ENCODE results near the gene POU3F1.

- TF ChIP-seq MAX (IDR thresholded peaks at IDR 0.05) (no peak), REST (IDR thresholded peaks at IDR 0.05) (no peak), CTCF (IDR thresholded peaks at IDR 0.05) (no peak), POLR2AphosphoS2 (conservative IDR thresholded peaks at IDR 0.05; ENCODE audit: low read length) (no peak), JUN (IDR thresholded peaks at IDR 0.05) (no peak), CHD2 (IDR thresholded peaks at IDR 0.05; ENCODE audit: low read length, partially characterized antibody) (no peak), POLR2A (IDR thresholded peaks at IDR 0.05; ENCODE audit: low read length) (no peak), SMC3 (IDR thresholded peaks at IDR 0.05) (no peak), ESRRA (IDR thresholded peaks at IDR 0.05; ENCODE audit: borderline replicate concordance, low read length) (no peak), PBX3 (IDR thresholded peaks at IDR 0.05) (no peak), CEBPB (IDR thresholded peaks at IDR 0.05) (no peak)
Observed at GRCh38 chr1:38090796-38091195, 44.2 kb upstream of the POU3F1 start.

All from A549 (cell line).